Subcutaneous abdominal adipose tissue (tissue), 5 donors: ENCODE results near the gene AP4M1.
A peak's percentile ranks its signal among the peaks of the same experiment; 100 is the strongest.

Source experiments
- H3K27ac ChIP-seq: one replicate; pipeline ENCODE4 v1.7.0; 2013; ENCODE audit warnings: low read depth, mild to moderate bottlenecking, inconsistent platforms, low read length, moderate library complexity
- H3K27me3 ChIP-seq, 5 donors: one replicate each; pipeline ENCODE4 v1.7.0; 2013; ENCODE audit warnings: low read length in 5 of 5, inconsistent platforms in 1 of 5; ENCODE audit not compliant: control insufficient read depth in 5 of 5, insufficient read depth in 4 of 5
- H3K36me3 ChIP-seq, 5 donors: one replicate each; pipeline ENCODE4 v1.7.0; 2013; ENCODE audit warnings: low read length in 5 of 5; ENCODE audit not compliant: control insufficient read depth in 5 of 5, insufficient read depth in 5 of 5
- H3K4me1 ChIP-seq, 5 donors: one replicate each; pipeline ENCODE4 v1.7.0; 2013; ENCODE audit warnings: low read length in 5 of 5, mild to moderate bottlenecking in 3 of 5, moderate library complexity in 1 of 5; ENCODE audit not compliant: control insufficient read depth in 5 of 5, insufficient read depth in 5 of 5
- H3K4me3 ChIP-seq, 5 donors: one replicate each; pipeline ENCODE4 v1.7.0; 2013; ENCODE audit warnings: low read length in 5 of 5, low read depth in 1 of 5
- H3K9ac ChIP-seq, 5 donors: one replicate each; pipeline ENCODE4 v1.7.0; 2013; ENCODE audit warnings: low read length in 5 of 5, mild to moderate bottlenecking in 4 of 5, moderate library complexity in 3 of 5
- H3K9me3 ChIP-seq, 5 donors: one replicate each; pipeline ENCODE4 v1.7.0; 2013; ENCODE audit warnings: low read length in 5 of 5; ENCODE audit not compliant: control insufficient read depth in 5 of 5
- donor health status: healthy.
- donor health status: healthy.
- donor health status: healthy.
- donor health status: healthy.
- donor health status: healthy.

The AP4M1 gene

GRCh38 chr7:100082978-100083377 lies 18.5 kb upstream of the AP4M1 start:
- peaks cover 7 to 38% (median 32%) of the 10 kb centered on the region in 5 donors for H3K4me1 ChIP-seq
- no peaks in the 10 kb centered on the region for H3K27me3 ChIP-seq
- H3K9ac ChIP-seq, result no peak overlapping the region
- H3K36me3 ChIP-seq, result peaks cover 0 to 12% (median 11%) of the 10 kb centered on the region in 5 donors
- no peaks in the 10 kb centered on the region for H3K9me3 ChIP-seq
- peak overlapping the region in 2 of 5 donors; percentile 24 to 62 for H3K4me3 ChIP-seq
- H3K27ac ChIP-seq, result no peak overlapping the region

- H3K27me3 ChIP-seq, result no peaks in the 10 kb centered on the region
- peaks cover 10 to 38% (median 30%) of the 10 kb centered on the region in 5 donors for H3K4me1 ChIP-seq
- peaks cover under 1 to 4% (median 3%) of the 10 kb centered on the region in 5 donors for H3K36me3 ChIP-seq
- no peak overlapping the region for H3K9ac ChIP-seq
- no peak overlapping the region for H3K4me3 ChIP-seq
- no peak overlapping the region for H3K27ac ChIP-seq
- no peaks in the 10 kb centered on the region for H3K9me3 ChIP-seq
Measured at GRCh38 chr7:100085515-100085914, 15.9 kb upstream of the AP4M1 start.

- no peak overlapping the region for H3K9ac ChIP-seq
- H3K4me1 ChIP-seq, result peaks cover 10 to 30% (median 25%) of the 10 kb centered on the region in 5 donors
- H3K27ac ChIP-seq, result no peak overlapping the region
- no peaks in the 10 kb centered on the region for H3K27me3 ChIP-seq
- H3K36me3 ChIP-seq, result peaks cover 6 to 20% (median 20%) of the 10 kb centered on the region in 5 donors
- no peak overlapping the region for H3K4me3 ChIP-seq
- H3K9me3 ChIP-seq, result no peaks in the 10 kb centered on the region
Measured at GRCh38 chr7:100087055-100087750, 14.2 kb upstream of the AP4M1 start.

DNA sequence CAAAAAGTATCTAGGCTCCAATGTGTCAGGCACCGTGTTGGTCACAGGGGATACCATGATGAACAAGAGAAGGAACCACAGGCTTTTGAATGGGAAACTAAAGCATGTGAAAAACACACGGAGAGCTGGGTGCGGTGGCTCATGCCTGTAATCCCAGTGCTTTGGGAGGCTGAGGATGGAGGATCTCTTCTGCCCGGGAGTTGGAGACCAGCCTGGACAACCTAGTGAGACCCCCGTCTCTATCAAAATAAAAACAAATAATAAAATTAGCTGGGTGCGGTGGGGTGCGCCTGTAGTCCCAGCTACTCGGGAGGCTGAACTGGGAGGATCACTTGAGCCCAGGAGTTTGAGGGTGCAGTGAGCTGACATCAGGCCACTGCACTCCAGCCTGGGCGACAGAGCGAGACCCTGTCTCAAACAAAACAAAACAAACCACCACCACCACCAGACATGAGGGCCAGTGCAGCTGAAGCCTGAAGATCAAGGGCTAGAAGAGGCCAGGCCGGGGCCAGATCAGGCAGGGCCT lies 13.3 kb upstream of the AP4M1 start:
- Histone ChIP-seq H3K9me3 (no peaks in the 10 kb centered on the region), H3K9ac (peak overlapping the region; percentile 57 to 94 (median 89)), H3K27ac (peak overlapping the region; percentile 87), H3K4me3 (peak overlapping the region; percentile 72 to 96 (median 91)), H3K36me3 (peaks cover 6 to 30% (median 29%) of the 10 kb centered on the region in 5 donors), H3K4me1 (peaks cover 8 to 32% (median 21%) of the 10 kb centered on the region in 5 donors), H3K27me3 (no peaks in the 10 kb centered on the region)

- no peaks in the 10 kb centered on the region for H3K27me3 ChIP-seq
- peaks cover 10 to 39% (median 28%) of the 10 kb centered on the region in 5 donors for H3K4me1 ChIP-seq
- H3K9ac ChIP-seq, result peak within 1 kb of the TSS; percentile 57 to 94 (median 89)
- peak within 1 kb of the TSS; percentile 89 to 96 (median 94) for H3K4me3 ChIP-seq
- peak within 1 kb of the TSS; percentile 87 for H3K27ac ChIP-seq
- H3K36me3 ChIP-seq, result peaks cover 6 to 37% (median 35%) of the 10 kb centered on the region in 5 donors
- no peaks in the 10 kb centered on the region for H3K9me3 ChIP-seq
Measured at GRCh38 chr7:100088621-100089457, 12.6 kb upstream of the AP4M1 start, which contains the start of gene COPS6. COPS6 (plus strand) TSS chr7:100088969; CDS start chr7:100088991, 22 bp downstream.

- Histone ChIP-seq H3K9me3 (no peaks in the 10 kb centered on the region), H3K4me3 (peak overlapping the region; percentile 89 to 96 (median 94)), H3K27me3 (no peaks in the 10 kb centered on the region), H3K4me1 (peaks cover 10 to 45% (median 34%) of the 10 kb centered on the region in 5 donors), H3K27ac (peak overlapping the region; percentile 46), H3K36me3 (peaks cover 6 to 45% (median 43%) of the 10 kb centered on the region in 5 donors), H3K9ac (peak overlapping the region; percentile 12 to 94 (median 87))
Measured at GRCh38 chr7:100089458-100090196, 11.8 kb upstream of the AP4M1 start.

- Histone ChIP-seq H3K4me1 (peaks cover 10 to 45% (median 34%) of the 10 kb centered on the region in 5 donors), H3K27ac (no peak overlapping the region), H3K4me3 (no peak overlapping the region), H3K36me3 (peaks cover 6 to 56% (median 52%) of the 10 kb centered on the region in 5 donors), H3K9me3 (no peaks in the 10 kb centered on the region), H3K9ac (no peak overlapping the region), H3K27me3 (no peaks in the 10 kb centered on the region)
Measured at GRCh38 chr7:100090527-100091410, 10.7 kb upstream of the AP4M1 start.

DNA sequence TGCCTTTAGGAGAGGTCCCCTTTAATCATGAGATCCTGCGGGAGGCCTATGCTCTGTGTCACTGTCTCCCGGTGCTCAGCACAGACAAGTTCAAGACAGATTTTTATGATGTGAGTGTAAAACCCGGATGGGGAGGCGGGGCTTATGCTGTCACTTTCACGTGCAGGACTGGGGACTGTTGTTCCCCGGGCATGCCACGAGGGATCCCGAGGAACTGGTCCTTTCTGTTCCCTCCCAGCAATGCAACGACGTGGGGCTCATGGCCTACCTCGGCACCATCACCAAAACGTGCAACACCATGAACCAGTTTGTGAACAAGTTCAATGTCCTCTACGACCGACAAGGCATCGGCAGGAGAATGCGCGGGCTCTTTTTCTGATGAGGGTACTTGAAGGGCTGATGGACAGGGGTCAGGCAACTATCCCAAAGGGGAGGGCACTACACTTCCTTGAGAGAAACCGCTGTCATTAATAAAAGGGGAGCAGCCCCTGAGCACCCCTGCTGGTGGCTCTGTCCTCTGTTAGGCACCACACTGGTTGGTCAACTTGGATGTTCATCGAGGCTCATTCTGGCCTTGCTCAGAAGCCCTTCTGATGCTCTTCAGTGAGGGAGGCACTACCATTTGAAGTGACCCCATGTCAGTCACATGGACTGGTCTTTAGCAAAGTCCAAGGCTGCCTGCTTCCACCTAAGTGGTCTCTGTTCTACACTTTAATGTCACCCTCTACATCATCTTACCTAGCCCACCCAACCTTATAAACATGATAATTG lies 9.8 kb upstream of the AP4M1 start:
- no peaks in the 10 kb centered on the region for H3K9me3 ChIP-seq

More for the DNA sequence above, 9.8 kb upstream of the AP4M1 start:
- Histone ChIP-seq H3K27ac (no peak overlapping the region), H3K4me1 (peaks cover 10 to 45% (median 34%) of the 10 kb centered on the region in 5 donors), H3K9ac (no peak overlapping the region), H3K36me3 (peaks cover 6 to 64% (median 60%) of the 10 kb centered on the region in 5 donors), H3K4me3 (no peak overlapping the region), H3K27me3 (no peaks in the 10 kb centered on the region)
